H9 (cell line): ENCODE data around the gene TMEM158. TPM values are rescaled to one million over a fixed set of nuclear protein-coding genes. Genes with fewer than 3 reads are reported as not detected.

Experiments used
- DNase-seq: peaks from one replicate; pipeline ENCODE4 v3.0.0-alpha.2; 2017
- H2AFZ ChIP-seq: one replicate; pipeline ENCODE4 v1.6.1; 2013; ENCODE audit warnings: mild to moderate bottlenecking, low read length, control low read depth, moderate library complexity
- H2AK5ac ChIP-seq: 2 replicates; pipeline ENCODE4 v1.6.1; 2013; ENCODE audit warnings: low read length, control low read depth, mixed read lengths; ENCODE audit not compliant: insufficient read length
- H2BK120ac ChIP-seq: one replicate; pipeline ENCODE4 v1.6.1; 2013; ENCODE audit warnings: low read depth, mild to moderate bottlenecking, low read length, control low read depth, inconsistent platforms; ENCODE audit not compliant: poor library complexity, severe bottlenecking
- H2BK12ac ChIP-seq: 2 replicates; pipeline ENCODE4 v1.6.1; 2013; ENCODE audit warnings: low read length, control low read depth, mixed read lengths, low read depth; ENCODE audit not compliant: insufficient read length
- H2BK15ac ChIP-seq: 2 replicates; pipeline ENCODE4 v1.6.1; 2013; ENCODE audit warnings: low read depth, low read length, control low read depth
- H2BK20ac ChIP-seq: one replicate; pipeline ENCODE4 v1.6.1; 2013; ENCODE audit warnings: low read depth, mild to moderate bottlenecking, low read length, control low read depth, inconsistent platforms; ENCODE audit not compliant: poor library complexity, severe bottlenecking
- H2BK5ac ChIP-seq: 2 replicates; pipeline ENCODE4 v1.6.1; 2013; ENCODE audit warnings: low read length, control low read depth, mixed read lengths; ENCODE audit not compliant: insufficient read length
- H3K14ac ChIP-seq: 2 replicates; pipeline ENCODE4 v1.6.1; 2013; ENCODE audit warnings: low read length, control low read depth; ENCODE audit not compliant: insufficient read depth
- H3K18ac ChIP-seq: 2 replicates; pipeline ENCODE4 v1.6.1; 2013; ENCODE audit warnings: low read depth, mild to moderate bottlenecking, mixed read lengths, low read length, control low read depth; ENCODE audit not compliant: insufficient read length
- H3K23ac ChIP-seq: 2 replicates; pipeline ENCODE4 v1.6.1; 2013; ENCODE audit warnings: low read length, control low read depth, mixed read lengths, low read depth; ENCODE audit not compliant: insufficient read length
- H3K23me2 ChIP-seq: 2 replicates; pipeline ENCODE4 v1.6.1; 2013; ENCODE audit warnings: low read depth, mild to moderate bottlenecking, mixed read lengths, low read length, control low read depth; ENCODE audit not compliant: insufficient read length, poor library complexity, severe bottlenecking
- H3K27ac ChIP-seq: 2 replicates; pipeline ENCODE4 v1.5.1; 2013; ENCODE audit warnings: low read length, control low read depth, mixed read lengths, low read depth; ENCODE audit not compliant: insufficient read length
- H3K27me3 ChIP-seq: 2 replicates; pipeline ENCODE4 v1.6.1; 2013; ENCODE audit warnings: low read length, control low read depth, inconsistent platforms; ENCODE audit not compliant: insufficient read depth
- H3K4ac ChIP-seq: 2 replicates; pipeline ENCODE4 v1.6.1; 2013; ENCODE audit warnings: low read depth, mild to moderate bottlenecking, control low read depth, inconsistent platforms, low read length, moderate library complexity
- H3K4me1 ChIP-seq: 2 replicates; pipeline ENCODE4 v1.6.1; 2013; ENCODE audit warnings: low read length, control low read depth, inconsistent platforms; ENCODE audit not compliant: insufficient read depth
- H3K4me2 ChIP-seq: 2 replicates; pipeline ENCODE4 v1.6.1; 2013; ENCODE audit warnings: low read length, control low read depth, mixed read lengths; ENCODE audit not compliant: insufficient read length, insufficient read depth
- H3K56ac ChIP-seq: 2 replicates; pipeline ENCODE4 v1.6.1; 2013; ENCODE audit warnings: low read depth, mild to moderate bottlenecking, mixed read lengths, low read length, control low read depth; ENCODE audit not compliant: insufficient read length
- H3K79me1 ChIP-seq: 2 replicates; pipeline ENCODE4 v1.6.1; 2013; ENCODE audit warnings: low read depth, mild to moderate bottlenecking, moderate library complexity, low read length, control low read depth, inconsistent platforms; ENCODE audit not compliant: insufficient read depth, poor library complexity, severe bottlenecking
- H3K79me2 ChIP-seq: 2 replicates; pipeline ENCODE4 v1.6.1; 2013; ENCODE audit warnings: low read length, control low read depth, inconsistent platforms; ENCODE audit not compliant: insufficient read depth
- H3K9ac ChIP-seq: 2 replicates; pipeline ENCODE4 v1.6.1; 2013; ENCODE audit warnings: low read length, control low read depth, mixed read lengths; ENCODE audit not compliant: insufficient read length; ENCODE audit errors: extremely low read depth
- H3K9me3 ChIP-seq: one replicate; pipeline ENCODE4 v1.6.1; 2013; ENCODE audit warnings: low read depth, low read length, inconsistent platforms; ENCODE audit not compliant: control insufficient read depth
- H3T11ph ChIP-seq: one replicate; pipeline ENCODE4 v1.6.1; 2013; ENCODE audit warnings: mild to moderate bottlenecking, low read length, control low read depth, inconsistent platforms
- H4K20me1 ChIP-seq: one replicate; pipeline ENCODE4 v1.6.1; 2013; ENCODE audit not compliant: control insufficient read depth, insufficient read length, insufficient read depth
- H4K5ac ChIP-seq: 2 replicates; pipeline ENCODE4 v1.6.1; 2013; ENCODE audit warnings: low read depth, mild to moderate bottlenecking, mixed read lengths, low read length, control low read depth; ENCODE audit not compliant: insufficient read length
- H4K8ac ChIP-seq: replicated peaks from 2 replicates; pipeline ENCODE4 v1.6.1; 2013; ENCODE audit warnings: low read length, control low read depth, mixed read lengths, low read depth; ENCODE audit not compliant: insufficient read length
- H4K91ac ChIP-seq: 2 replicates; pipeline ENCODE4 v1.6.1; 2013; ENCODE audit warnings: low read depth, mild to moderate bottlenecking, moderate library complexity, mixed read lengths, low read length, control low read depth; ENCODE audit not compliant: insufficient read length
- H3K27ac Mint-ChIP-seq, 3 experiments: 2 replicates in 2 of 3; 3 replicates in 1 of 3; pipeline ENCODE4 v1.8.0; 2020 to 2021; ENCODE audit warnings: mixed read lengths in 3 of 3, mild to moderate bottlenecking in 1 of 3, moderate library complexity in 1 of 3
- H3K27me3 Mint-ChIP-seq: 2 replicates; pipeline ENCODE4 v1.8.0; 2021; ENCODE audit warnings: low read depth, mild to moderate bottlenecking, moderate library complexity, mixed read lengths
- H3K36me3 Mint-ChIP-seq, 3 experiments: 2 replicates in 2 of 3; 3 replicates in 1 of 3; pipeline ENCODE4 v1.8.0; 2020 to 2021; ENCODE audit warnings: low read depth in 3 of 3, mixed read lengths in 3 of 3; ENCODE audit not compliant: insufficient read depth in 1 of 3
- H3K4me1 Mint-ChIP-seq, 2 experiments: 2 replicates each; pipeline ENCODE4 v1.8.0; 2020; ENCODE audit warnings: mixed read lengths in 2 of 2
- H3K4me3 Mint-ChIP-seq, 2 experiments: 2 replicates in 1 of 2; 3 replicates in 1 of 2; pipeline ENCODE4 v1.8.0; 2020 to 2021; ENCODE audit warnings: mild to moderate bottlenecking in 2 of 2, mixed read lengths in 2 of 2, moderate library complexity in 1 of 2
- H3K9me3 Mint-ChIP-seq, 2 experiments: 2 replicates in 1 of 2; 3 replicates in 1 of 2; pipeline ENCODE4 v1.8.0; 2020; ENCODE audit warnings: mild to moderate bottlenecking in 2 of 2, mixed read lengths in 2 of 2, moderate library complexity in 1 of 2
- CTCF ChIP-seq: fragments of 200-600 bp; sonication (generic); conservative IDR thresholded peaks from 3 replicates; pipeline ENCODE4 v1.8.0; 2021; ENCODE audit warnings: antibody characterized with exemption, mild to moderate bottlenecking
- WGBS: extraction: QIAGEN DNeasy Blood & Tissue Kit; methylation state at CpG from one replicate; pipeline ENCODE4 v1.1.7; 2013; ENCODE audit warnings: missing lambda C conversion rate, low lambda C conversion rate, mixed read lengths; ENCODE audit not compliant: insufficient read length; ENCODE audit errors: extremely low coverage; 5-methylcytosine and 5-hydroxymethylcytosine counted together
- total RNA-seq: library from RNA; stranded (reverse); gene quantifications from 2 replicates; pipeline ENCODE4 v1.2.1, GENCODE V29; 2021

TMEM158 gene
- total RNA-seq, 1 experiment from 2014 or later, result 29.1 TPM

GRCh38 chr3:45185052-45185451 is 41.0 kb downstream of the TMEM158 start:
- H2BK5ac ChIP-seq, result no peak overlapping the region
- H4K91ac ChIP-seq, result no peak overlapping the region

More at GRCh38 chr3:45185052-45185451, 41.0 kb downstream of the TMEM158 start:
- H3K18ac ChIP-seq, result no peak overlapping the region
- H3K4me3 Mint-ChIP-seq, result no peak overlapping the region; a peak in 1 of 5 replicates
- H3K9me3 ChIP-seq, result no peaks in the 10 kb centered on the region
- no peak overlapping the region for H2BK120ac ChIP-seq
- no peak overlapping the region for H3K4me2 ChIP-seq
- no peak overlapping the region for H3K23ac ChIP-seq
- H3K27ac ChIP-seq, result no peak overlapping the region
- no peaks in the 10 kb centered on the region for H3K27me3 ChIP-seq
- H2AK5ac ChIP-seq, result no peak overlapping the region
- H3K4ac ChIP-seq, result no peak overlapping the region
- no peak overlapping the region for H3K14ac ChIP-seq
- H3K4me1 ChIP-seq, result no peaks in the 10 kb centered on the region; the same call in 1 of the 2 replicates
- H3K9me3 Mint-ChIP-seq, result no peaks in the 10 kb centered on the region; a peak in 1 of 5 replicates
- no peaks in the 10 kb centered on the region for H3K79me2 ChIP-seq
- H2BK15ac ChIP-seq, result no peak overlapping the region
- no peak overlapping the region for H2BK12ac ChIP-seq
- no peak overlapping the region for H3K9ac ChIP-seq
- H4K5ac ChIP-seq, result no peak overlapping the region
- H3K79me1 ChIP-seq, result no peaks in the 10 kb centered on the region
- no peaks in the 10 kb centered on the region for H4K20me1 ChIP-seq
- H3K4me1 Mint-ChIP-seq, result peaks cover 12 to 13% of the 10 kb centered on the region in 2 experiments
- H2AFZ ChIP-seq, result no peak overlapping the region
- no peak overlapping the region for H3K27ac Mint-ChIP-seq
- DNase-seq, result no peak
- H3K27me3 Mint-ChIP-seq, result peaks cover 9% of the 10 kb centered on the region
- no peak overlapping the region for H4K8ac ChIP-seq
- WGBS, result no CpG with 5 or more reads among the region's 2 CpGs
- H2BK20ac ChIP-seq, result no peak overlapping the region
- no peaks in the 10 kb centered on the region for H3K23me2 ChIP-seq
- H3K36me3 Mint-ChIP-seq, result no peaks in the 10 kb centered on the region
- no peak overlapping the region for H3T11ph ChIP-seq
- TF ChIP-seq CTCF, result no peak
- H3K56ac ChIP-seq, result no peak overlapping the region
